ENCODE data around the gene CACNA2D3. TPM values are rescaled to one million over a fixed set of nuclear protein-coding genes. Genes with fewer than 3 reads are reported as not detected.

The CACNA2D3 gene
- total and polyA plus RNA-seq, 4 donors, result 0.38 to 2.5 (median 1.1) TPM

- Histone ChIP-seq H3K27ac (ENCODE audit: low read depth in 1 of 2, low read length in 1 of 2) (no peak overlapping the region), H3K9me3 (ENCODE audit: control insufficient read depth in 4 of 4, insufficient read depth in 3 of 4, low read length in 3 of 4) (no peaks in the 10 kb centered on the region), H3K4me3 (no peak overlapping the region), H3K4me1 (ENCODE audit: control insufficient read depth in 5 of 5, insufficient read depth in 5 of 5, low read length in 5 of 5) (peaks cover 0 to 12% (median 0%) of the 10 kb centered on the region in 5 donors), H3K9ac (ENCODE audit: insufficient read depth in 1 of 2, low read length in 2 of 2) (no peak overlapping the region), H3K27me3 (ENCODE audit: control insufficient read depth in 3 of 3, insufficient read depth in 3 of 3, low read length in 2 of 3) (no peaks in the 10 kb centered on the region), H3K36me3 (ENCODE audit: control insufficient read depth in 4 of 4, insufficient read depth in 4 of 4, low read length in 4 of 4) (no peaks in the 10 kb centered on the region)
- TF ChIP-seq CTCF (IDR thresholded peaks at IDR 0.05; ENCODE audit: control extremely low read depth, extremely low read depth), result no peak
- ATAC-seq (ENCODE audit: insufficient read depth, low FRiP score) (no peak), DNase-seq (no peak)
- 66% methylated on average over 5 of the region's 5 CpGs for WGBS, 2 donors
Observed at GRCh38 chr3:55085231-55085630, 962.9 kb downstream of the CACNA2D3 start.

GRCh38 chr3:55089211-55089610, 966.9 kb downstream of the CACNA2D3 start:
- no peak for TF ChIP-seq CTCF (IDR thresholded peaks at IDR 0.05; ENCODE audit: control extremely low read depth, extremely low read depth)
- no peak for ATAC-seq (ENCODE audit: insufficient read depth, low FRiP score)
- whole genome bisulfite sequencing, 2 donors, result 45 to 59% methylated on average over 5 of the region's 5 CpGs

GRCh38 chr3:55090291-55090690, 967.9 kb downstream of the CACNA2D3 start:
- 50 to 56% methylated on average over 5 of the region's 5 CpGs for WGBS, 2 donors
- Histone ChIP-seq H3K36me3 (ENCODE audit: control insufficient read depth in 4 of 4, insufficient read depth in 4 of 4, low read length in 4 of 4) (no peaks in the 10 kb centered on the region), H3K27ac (ENCODE audit: low read depth in 1 of 2, low read length in 1 of 2) (no peak overlapping the region), H3K9me3 (ENCODE audit: control insufficient read depth in 4 of 4, insufficient read depth in 3 of 4, low read length in 3 of 4) (peaks cover 0 to 3% (median 0%) of the 10 kb centered on the region in 4 donors), H3K27me3 (ENCODE audit: control insufficient read depth in 3 of 3, insufficient read depth in 3 of 3, low read length in 2 of 3) (no peaks in the 10 kb centered on the region), H3K4me1 (ENCODE audit: control insufficient read depth in 5 of 5, insufficient read depth in 5 of 5, low read length in 5 of 5) (peaks cover 0 to 11% (median 0%) of the 10 kb centered on the region in 5 donors), H3K4me3 (no peak overlapping the region), H3K9ac (ENCODE audit: insufficient read depth in 1 of 2, low read length in 2 of 2) (no peak overlapping the region)
- no peak for DNase-seq
- TF ChIP-seq CTCF (IDR thresholded peaks at IDR 0.05; ENCODE audit: control extremely low read depth, extremely low read depth), result no peak
- no peak for ATAC-seq (ENCODE audit: insufficient read depth, low FRiP score)

More at GRCh38 chr3:55089211-55089610, 966.9 kb downstream of the CACNA2D3 start:
- Histone ChIP-seq H3K9me3 (ENCODE audit: control insufficient read depth in 4 of 4, insufficient read depth in 3 of 4, low read length in 3 of 4) (peaks cover 0 to 3% (median 0%) of the 10 kb centered on the region in 4 donors), H3K9ac (ENCODE audit: insufficient read depth in 1 of 2, low read length in 2 of 2) (no peak overlapping the region), H3K27ac (ENCODE audit: low read depth in 1 of 2, low read length in 1 of 2) (no peak overlapping the region), H3K4me3 (no peak overlapping the region), H3K36me3 (ENCODE audit: control insufficient read depth in 4 of 4, insufficient read depth in 4 of 4, low read length in 4 of 4) (no peaks in the 10 kb centered on the region), H3K4me1 (ENCODE audit: control insufficient read depth in 5 of 5, insufficient read depth in 5 of 5, low read length in 5 of 5) (peaks cover 0 to 8% (median 0%) of the 10 kb centered on the region in 5 donors), H3K27me3 (ENCODE audit: control insufficient read depth in 3 of 3, insufficient read depth in 3 of 3, low read length in 2 of 3) (no peaks in the 10 kb centered on the region)
- peak in 2 of 3 donors; percentile 58 to 70 for DNase-seq

- no peak for TF ChIP-seq CTCF (IDR thresholded peaks at IDR 0.05; ENCODE audit: control extremely low read depth, extremely low read depth)
- no peak overlapping the region for H3K9ac ChIP-seq (ENCODE audit: insufficient read depth in 1 of 2, low read length in 2 of 2)
Observed at GRCh38 chr3:55090746-55091145, 968.4 kb downstream of the CACNA2D3 start.

More at GRCh38 chr3:55090746-55091145, 968.4 kb downstream of the CACNA2D3 start:
- Histone ChIP-seq H3K4me3 (no peak overlapping the region), H3K36me3 (ENCODE audit: control insufficient read depth in 4 of 4, insufficient read depth in 4 of 4, low read length in 4 of 4) (no peaks in the 10 kb centered on the region), H3K27ac (ENCODE audit: low read depth in 1 of 2, low read length in 1 of 2) (no peak overlapping the region), H3K9me3 (ENCODE audit: control insufficient read depth in 4 of 4, insufficient read depth in 3 of 4, low read length in 3 of 4) (peaks cover 0 to 3% (median 0%) of the 10 kb centered on the region in 4 donors), H3K27me3 (ENCODE audit: control insufficient read depth in 3 of 3, insufficient read depth in 3 of 3, low read length in 2 of 3) (no peaks in the 10 kb centered on the region), H3K4me1 (ENCODE audit: control insufficient read depth in 5 of 5, insufficient read depth in 5 of 5, low read length in 5 of 5) (peaks cover 0 to 11% (median 0%) of the 10 kb centered on the region in 5 donors)
- 80 to 85% methylated on average over 5 of the region's 5 CpGs for WGBS, 2 donors
- ATAC-seq (ENCODE audit: insufficient read depth, low FRiP score) (no peak), DNase-seq (no peak)
